Measurements from ENCODE around the gene FASTKD2.

DNA sequence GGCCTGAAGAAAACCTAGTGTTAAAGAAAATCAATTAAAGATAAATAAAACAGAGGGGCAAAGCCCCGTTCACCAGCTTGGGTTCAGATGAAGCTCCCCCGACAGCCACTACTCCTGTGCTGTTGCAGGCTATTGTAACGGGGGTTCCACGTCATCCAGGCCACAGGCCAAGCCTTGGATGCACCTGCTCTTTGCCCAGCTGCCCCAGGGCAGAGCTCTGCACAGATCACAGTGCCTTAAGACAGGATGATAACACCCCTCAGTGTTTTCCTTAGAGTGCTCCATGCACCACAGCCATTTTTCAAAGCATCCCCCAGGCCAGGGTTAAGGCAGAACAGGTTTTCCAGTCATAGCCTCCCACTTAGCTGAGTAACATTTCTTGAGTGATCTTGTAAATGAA lies 32.0 kb downstream of the FASTKD2 start:
- TF ChIP-seq EP300 (IDR thresholded peaks at IDR 0.05) (no peak), CTCF (IDR thresholded peaks at IDR 0.05) (no peak)

Measured in ovary (tissue), 3 donors.